GM11168 (cell line): Measurements from ENCODE around the gene RFT1.

ENCODE experiments used
- in situ Hi-C: fragments of 300-500 bp; cut with MboI; formaldehyde crosslinking; loops from one replicate; pipeline ENCODE4 v1.12.0; 2022; ENCODE audit warnings: low sequenced_read_pairs; ENCODE audit not compliant: unreplicated experiment

RFT1 gene

GRCh38 chr3:53131096-53131495 is 861 bp upstream of the RFT1 start:
- in situ Hi-C loops, result loop anchor here (5.0 kb wide), 1 partner anchor 71 kb away; no protein-coding TSS in a partner anchor

- in situ Hi-C loops, result no loop called here
Measured at GRCh38 chr3:53129344-53129743, 891 bp downstream of the RFT1 start.

- in situ Hi-C loops, result no loop called here
Measured at GRCh38 chr3:53126601-53127000, 3.6 kb downstream of the RFT1 start.

GRCh38 chr3:53123953-53124352 is 6.3 kb downstream of the RFT1 start:
- in situ Hi-C loops, result no loop called here

GRCh38 chr3:53123510-53123909 is 6.7 kb downstream of the RFT1 start:
- in situ Hi-C loops, result no loop called here

- in situ Hi-C loops, result no loop called here
Measured at GRCh38 chr3:53122933-53123305, 7.3 kb downstream of the RFT1 start.

GRCh38 chr3:53122255-53122932 is 7.8 kb downstream of the RFT1 start:
- in situ Hi-C loops, result no loop called here

- in situ Hi-C loops, result no loop called here
Measured at GRCh38 chr3:53120336-53120735, 9.9 kb downstream of the RFT1 start.

- in situ Hi-C loops, result no loop called here
Measured at GRCh38 chr3:53116956-53117355, 13.3 kb downstream of the RFT1 start.

- in situ Hi-C loops, result no loop called here
Measured at GRCh38 chr3:53114412-53115074, 15.7 kb downstream of the RFT1 start.

- in situ Hi-C loops, result no loop called here
Measured at GRCh38 chr3:53114011-53114400, 16.2 kb downstream of the RFT1 start.

GRCh38 chr3:53113293-53114010 is 16.8 kb downstream of the RFT1 start:
- in situ Hi-C loops, result no loop called here

GRCh38 chr3:53111822-53112221 is 18.4 kb downstream of the RFT1 start:
- in situ Hi-C loops, result no loop called here

GRCh38 chr3:53109891-53110771 is 20.1 kb downstream of the RFT1 start:
- in situ Hi-C loops, result no loop called here

GRCh38 chr3:53109190-53109589 is 21.0 kb downstream of the RFT1 start:
- in situ Hi-C loops, result no loop called here

- in situ Hi-C loops, result no loop called here
Measured at GRCh38 chr3:53104762-53105161, 25.5 kb downstream of the RFT1 start.

- in situ Hi-C loops, result no loop called here
Measured at GRCh38 chr3:53103397-53104296, 26.6 kb downstream of the RFT1 start.

GRCh38 chr3:53102601-53103147 is 27.6 kb downstream of the RFT1 start:
- in situ Hi-C loops, result no loop called here

- in situ Hi-C loops, result no loop called here
Measured at GRCh38 chr3:53101956-53102355, 28.3 kb downstream of the RFT1 start.
